ENCODE data around the gene MOGAT3. TPM values are rescaled to one million over a fixed set of nuclear protein-coding genes. Genes with fewer than 3 reads are reported as not detected.

Gene MOGAT3
- total and polyA plus RNA-seq, 9 of the 15 experiments (the other 6 are each of a cell fraction or from before 2014, with no cell fraction given) = 0.07 to 0.17 (median 0.13) TPM; not detected in 6

DNA sequence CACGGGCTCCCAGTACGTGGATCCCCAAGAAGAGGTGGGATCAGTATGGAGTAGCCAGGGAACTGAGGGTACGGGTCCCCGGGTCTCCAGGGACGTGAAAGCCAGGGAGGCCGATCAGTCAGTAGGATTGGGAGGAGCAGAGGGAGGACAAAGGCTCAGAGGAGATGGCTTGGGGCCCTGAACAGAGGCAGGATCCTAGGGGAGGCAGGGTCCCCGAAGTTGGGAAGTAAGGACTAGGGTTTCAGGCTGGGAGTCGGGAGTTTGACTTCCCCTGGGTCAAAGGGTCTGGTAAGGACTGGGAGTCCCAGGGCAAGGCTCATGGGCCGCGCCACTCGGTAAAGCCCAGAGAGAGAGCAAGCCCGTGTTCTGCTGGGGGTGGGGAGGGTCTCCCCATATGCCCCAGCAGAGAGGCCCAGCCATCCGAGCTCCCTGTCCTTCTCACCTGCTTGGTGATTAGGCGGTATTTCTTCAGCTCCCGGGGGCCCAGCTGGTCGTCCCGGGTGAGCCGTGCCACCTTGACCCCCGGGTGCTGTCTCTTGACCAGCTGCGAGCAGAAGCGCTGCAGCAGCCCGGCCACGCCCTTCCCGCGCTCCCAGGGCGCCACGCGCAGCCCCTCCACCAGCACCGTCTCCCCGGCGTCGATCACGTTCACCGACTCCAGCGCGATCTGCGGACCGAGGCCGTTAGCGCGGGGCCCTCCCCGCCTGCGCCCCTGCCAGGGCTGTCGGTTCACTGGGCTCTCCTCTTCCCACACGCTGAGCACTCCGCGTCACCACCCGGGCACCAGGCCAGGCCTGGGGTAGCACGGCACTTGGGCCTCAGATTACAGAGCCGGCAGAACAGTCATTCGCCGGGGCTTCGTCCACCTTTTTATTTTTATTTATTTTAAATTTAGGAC, 27.7 kb downstream of the MOGAT3 start:
- Histone ChIP-seq H2AFZ (ENCODE audit: low read depth, low read length) (peak overlapping the region; percentile 92), H3K4me3 (no peak overlapping the region), H3K4me2 (ENCODE audit: insufficient read depth, low read length) (peak overlapping the region; percentile 57), H3K79me2 (ENCODE audit: control insufficient read depth, insufficient read depth, low read length) (no peaks in the 10 kb centered on the region), H3K27ac (ENCODE audit: extremely low read depth, low read depth, low read length) (no peak overlapping the region), H3K9me3 (replicated peaks; ENCODE audit: control insufficient read depth, insufficient read depth, low read depth, low read length) (no peaks in the 10 kb centered on the region), H3K9me1 (ENCODE audit: control insufficient read depth, insufficient read depth, low read length) (peaks cover 6% of the 10 kb centered on the region), H3K36me3 (ENCODE audit: control insufficient read depth, insufficient read depth, low read length) (no peaks in the 10 kb centered on the region), H3K9ac (ENCODE audit: insufficient read depth in 1 of 2, low read depth in 2 of 2, low read length in 2 of 2) (peak overlapping the region in 1 of 2 experiments; percentile 84; a peak in 2 of 4 replicates), H3K27me3 (ENCODE audit: control insufficient read depth in 2 of 2, insufficient read depth in 2 of 2, low read length in 2 of 2) (peaks cover 36 to 46% of the 10 kb centered on the region in 2 experiments; a peak in 4 of 5 replicates), H3K4me1 (replicated peaks in 1 of 2; ENCODE audit: control insufficient read depth in 2 of 2, insufficient read depth in 2 of 2, low read length in 2 of 2) (peaks cover 21 to 48% of the 10 kb centered on the region in 2 experiments), H4K20me1 (replicated peaks; ENCODE audit: control insufficient read depth, insufficient read depth, low read length) (peaks cover 14% of the 10 kb centered on the region)
- BruUV-seq (replicated peaks) = no TSS peak
- in situ Hi-C loops (cut with MboI) = no loop called here
- no peak for FAIRE-seq
- WGBS (ENCODE audit: insufficient coverage, low coverage, missing lambda C conversion rate) = 19% methylated on average over 53 of the region's 53 CpGs
- peak; percentile 41 to 60 (median 52) for DNase-seq (ENCODE audit: extremely low read depth in 1 of 4, low spot score in 3 of 4)
- ChIA-PET CTCF (ENCODE audit: low intra/inter-chr PET ratio) (interaction anchor here (1.1 kb wide), 1 partner anchor 109 kb away, joined by 3 read pairs; no protein-coding TSS in a partner anchor), POLR2A (interaction anchor here (0.7 to 1.0 kb wide), 8 partner anchors 7 to 728 kb away, joined by 3 to 5 read pairs (median 4); partner anchors contain the start of genes PLOD3, VGF and ZNHIT1)
- TF ChIP-seq JUN (IDR thresholded peaks at IDR 0.05; ENCODE audit: borderline replicate concordance, low read depth, low read length) (no peak), JUN (CRISPR knock-in tag; IDR thresholded peaks at IDR 0.05; ENCODE audit: borderline replicate concordance) (0 out of 2 replicates have a peak, but pooled peaks have one; percentile 18), NFIC (IDR thresholded peaks at IDR 0.05) (peak; percentile 74), E2F3 (CRISPR knock-in tag; IDR thresholded peaks at IDR 0.05) (0 out of 2 replicates have a peak, but pooled peaks have one; percentile 27), TCF7L2 (IDR thresholded peaks at IDR 0.05; ENCODE audit: low read depth, low read length) (no peak), NRF1 (conservative IDR thresholded peaks at IDR 0.05 in 1 of 2, IDR thresholded peaks at IDR 0.05 in 1 of 2) (peak in 1 of 2 experiments; percentile 42; a peak in 1 of 4 replicates), BHLHE40 (IDR thresholded peaks at IDR 0.05; ENCODE audit: low read length) (0 out of 2 replicates have a peak, but pooled peaks have one; percentile 16), HNRNPL (IDR thresholded peaks at IDR 0.05; ENCODE audit: low read depth, low read length) (peak; percentile 64; the same call in 1 of the 2 replicates), L3MBTL2 (IDR thresholded peaks at IDR 0.05) (peak; percentile 57; the same call in 1 of the 2 replicates), ATF1 (CRISPR knock-in tag; IDR thresholded peaks at IDR 0.05) (no peak), ATF1 (tag; IDR thresholded peaks at IDR 0.05) (peak; percentile 36; the same call in 1 of the 2 replicates), ZNF830 (CRISPR knock-in tag; IDR thresholded peaks at IDR 0.05) (peak; percentile 20; the same call in 1 of the 2 replicates), CBX1 (IDR thresholded peaks at IDR 0.05; ENCODE audit: low read depth) (0 out of 2 replicates have a peak, but pooled peaks have one; percentile 13), ZBTB7A (IDR thresholded peaks at IDR 0.05; ENCODE audit: borderline replicate concordance, control insufficient read depth, low read depth, low read length) (peak; percentile 16; the same call in 1 of the 2 replicates), ZNF696 (CRISPR knock-in tag; conservative IDR thresholded peaks at IDR 0.05) (no peak), IRF2 (CRISPR knock-in tag; IDR thresholded peaks at IDR 0.05) (no peak), TBP (optimal IDR thresholded peaks at IDR 0.05; ENCODE audit: low read depth, low read length) (peak; percentile 7), CAMTA2 (CRISPR knock-in tag; conservative IDR thresholded peaks at IDR 0.05) (no peak)
- TF ChIP-seq, protein P1, sequence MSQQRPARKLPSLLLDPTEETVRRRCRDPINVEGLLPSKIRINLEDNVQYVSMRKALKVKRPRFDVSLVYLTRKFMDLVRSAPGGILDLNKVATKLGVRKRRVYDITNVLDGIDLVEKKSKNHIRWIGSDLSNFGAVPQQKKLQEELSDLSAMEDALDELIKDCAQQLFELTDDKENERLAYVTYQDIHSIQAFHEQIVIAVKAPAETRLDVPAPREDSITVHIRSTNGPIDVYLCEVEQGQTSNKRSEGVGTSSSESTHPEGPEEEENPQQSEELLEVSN (IDR thresholded peaks at IDR 0.05; ENCODE audit: borderline replicate concordance in 1 of 2, extremely low read depth in 1 of 2, insufficient read depth in 1 of 2, insufficient read length in 1 of 2, low read depth in 1 of 2, low read length in 1 of 2, poor library complexity in 1 of 2, severe bottlenecking in 1 of 2) = peak; percentile 55 to 78
- TF ChIP-seq, protein P2, sequence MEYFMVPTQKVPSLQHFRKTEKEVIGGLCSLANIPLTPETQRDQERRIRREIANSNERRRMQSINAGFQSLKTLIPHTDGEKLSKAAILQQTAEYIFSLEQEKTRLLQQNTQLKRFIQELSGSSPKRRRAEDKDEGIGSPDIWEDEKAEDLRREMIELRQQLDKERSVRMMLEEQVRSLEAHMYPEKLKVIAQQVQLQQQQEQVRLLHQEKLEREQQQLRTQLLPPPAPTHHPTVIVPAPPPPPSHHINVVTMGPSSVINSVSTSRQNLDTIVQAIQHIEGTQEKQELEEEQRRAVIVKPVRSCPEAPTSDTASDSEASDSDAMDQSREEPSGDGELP (CRISPR knock-in tag; IDR thresholded peaks at IDR 0.05; ENCODE audit: borderline replicate concordance) = peak; percentile 21; the same call in 1 of the 2 replicates
- intact Hi-C loops (cut with micrococcal nuclease) = no loop called here
- ATAC-seq = peak; percentile 13

Measured in K562 (cell line).